IMR-90 (cell line): Measurements from ENCODE around the gene FER1L5. TPM values are rescaled to one million over a fixed set of nuclear protein-coding genes. Genes with fewer than 3 reads are reported as not detected.

Source experiments
- ATAC-seq: fragments of 200-7000 bp; cut with Tn5 transposase; 2 replicates; pipeline ENCODE4 v1.9.1; 2020; ENCODE audit warnings: low read depth, mild to moderate bottlenecking, moderate library complexity
- BruUV-seq: library from RNA; stranded (reverse); fragments of 400-500 nt; replicated peaks from 2 replicates; lab custom pipeline; 2021; lab: Mats Ljungman, UMichigan
- CTCF ChIA-PET: fragments of 300-600 bp; formaldehyde crosslinking; extraction: SDS; loops from one replicate; lab custom pipeline; 2021; ENCODE audit warnings: antibody characterized with exemption; lab: Yijun Ruan, JAX
- POLR2A ChIA-PET: fragments of 300-600 bp; sonication (Branson Sonifier 250); formaldehyde crosslinking; loops from one replicate; lab custom pipeline; 2022; ENCODE audit warnings: antibody characterized with exemption; ENCODE audit not compliant: unreplicated experiment; lab: Charles Lee
- DNase-seq: peaks from one replicate; pipeline ENCODE4 v3.0.0; 2013
- H2AFZ ChIP-seq: replicated peaks from 2 replicates; pipeline ENCODE3; 2013; ENCODE audit warnings: low read length, mild to moderate bottlenecking; ENCODE audit not compliant: poor library complexity
- H2AK5ac ChIP-seq: 2 replicates; pipeline ENCODE4 v1.6.1; 2013; ENCODE audit warnings: low read depth, low read length, inconsistent platforms
- H2AK9ac ChIP-seq: replicated peaks from 2 replicates; pipeline ENCODE3; 2013; ENCODE audit warnings: mild to moderate bottlenecking, low read depth, low read length, moderate library complexity; ENCODE audit not compliant: poor library complexity
- H2BK120ac ChIP-seq: 2 replicates; pipeline ENCODE4 v1.6.1; 2013; ENCODE audit warnings: low read depth, low read length, inconsistent platforms
- H2BK15ac ChIP-seq: 3 replicates; pipeline ENCODE4 v1.6.1; 2013; ENCODE audit warnings: low read depth, low read length, inconsistent platforms
- H2BK20ac ChIP-seq: 2 replicates; pipeline ENCODE4 v1.6.1; 2013; ENCODE audit warnings: low read depth, mild to moderate bottlenecking, inconsistent platforms, low read length, moderate library complexity
- H2BK5ac ChIP-seq: 2 replicates; pipeline ENCODE4 v1.6.1; 2013; ENCODE audit warnings: mild to moderate bottlenecking, low read depth, low read length, inconsistent platforms; ENCODE audit not compliant: poor library complexity, severe bottlenecking
- H3K14ac ChIP-seq: replicated peaks from 2 replicates; pipeline ENCODE4 v1.6.1; 2013; ENCODE audit warnings: low read depth, low read length, inconsistent platforms
- H3K18ac ChIP-seq: 2 replicates; pipeline ENCODE4 v1.6.1; 2013; ENCODE audit warnings: low read depth, low read length, control low read depth
- H3K23ac ChIP-seq: 2 replicates; pipeline ENCODE4 v1.6.1; 2013; ENCODE audit warnings: low read depth, low read length, inconsistent platforms
- H3K27ac ChIP-seq: 2 replicates; pipeline ENCODE4 v1.5.1; 2013; ENCODE audit warnings: mild to moderate bottlenecking, control low read depth, low read length; ENCODE audit not compliant: insufficient read depth
- H3K27me3 ChIP-seq: 2 replicates; pipeline ENCODE4 v1.6.1; 2013; ENCODE audit warnings: low read length; ENCODE audit not compliant: control insufficient read depth, insufficient read depth
- H3K36me3 ChIP-seq: 2 replicates; pipeline ENCODE4 v1.6.1; 2013; ENCODE audit warnings: low read length, mixed read lengths; ENCODE audit not compliant: control insufficient read depth, insufficient read depth
- H3K4ac ChIP-seq: 2 replicates; pipeline ENCODE4 v1.6.1; 2013; ENCODE audit warnings: low read depth, low read length, inconsistent platforms
- H3K4me1 ChIP-seq: 2 replicates; pipeline ENCODE4 v1.6.1; 2013; ENCODE audit warnings: low read length, mixed read lengths; ENCODE audit not compliant: control insufficient read depth, insufficient read depth
- H3K4me2 ChIP-seq: 2 replicates; pipeline ENCODE4 v1.6.1; 2013; ENCODE audit warnings: low read depth, mild to moderate bottlenecking, control low read depth, low read length, moderate library complexity
- H3K4me3 ChIP-seq: 2 replicates; pipeline ENCODE4 v1.5.1; 2013; ENCODE audit warnings: low read depth, mild to moderate bottlenecking, control low read depth, low read length, moderate library complexity; ENCODE audit not compliant: insufficient read depth
- H3K56ac ChIP-seq: 2 replicates; pipeline ENCODE4 v1.6.1; 2013; ENCODE audit warnings: low read length, inconsistent platforms; ENCODE audit not compliant: insufficient read depth; ENCODE audit errors: extremely low read depth
- H3K79me1 ChIP-seq, 2 experiments: 2 replicates each; pipeline ENCODE4 v1.6.1; 2013; ENCODE audit warnings: low read length in 2 of 2, inconsistent platforms in 1 of 2, low read depth in 1 of 2
- H3K9ac ChIP-seq: 2 replicates; pipeline ENCODE4 v1.6.1; 2013; ENCODE audit warnings: low read depth, low read length, control low read depth
- H3K9me1 ChIP-seq: 2 replicates; pipeline ENCODE4 v1.6.1; 2013; ENCODE audit warnings: low read length, inconsistent platforms; ENCODE audit not compliant: insufficient read depth
- H3K9me3 ChIP-seq: 2 replicates; pipeline ENCODE4 v1.6.1; 2013; ENCODE audit warnings: low read length; ENCODE audit not compliant: control insufficient read depth, insufficient read depth
- H4K20me1 ChIP-seq: 2 replicates; pipeline ENCODE4 v1.6.1; 2013; ENCODE audit warnings: low read length, inconsistent platforms; ENCODE audit not compliant: insufficient read depth
- H4K5ac ChIP-seq: 2 replicates; pipeline ENCODE4 v1.6.1; 2013; ENCODE audit warnings: mild to moderate bottlenecking, low read depth, low read length, control low read depth
- H4K8ac ChIP-seq, 2 experiments: 2 replicates each; pipeline ENCODE4 v1.6.1; 2013; ENCODE audit warnings: low read depth in 2 of 2, low read length in 2 of 2, control low read depth in 1 of 2, inconsistent platforms in 1 of 2
- H4K91ac ChIP-seq: 2 replicates; pipeline ENCODE4 v1.6.1; 2013; ENCODE audit warnings: low read depth, low read length, inconsistent platforms; ENCODE audit not compliant: insufficient read depth
- BHLHE40 ChIP-seq: fragments of 150-350 bp; IDR thresholded peaks from 2 replicates; pipeline ENCODE4 v1.6.1; 2016; ENCODE audit warnings: mild to moderate bottlenecking, low read depth, low read length
- CEBPB ChIP-seq: IDR thresholded peaks from 2 replicates; pipeline ENCODE4 v1.6.1; 2012; ENCODE audit warnings: low read depth, low read length, improper control_type of control experiment
- CHD1 ChIP-seq: IDR thresholded peaks from 2 replicates; pipeline ENCODE4 v1.6.1; 2012; ENCODE audit warnings: low read depth, low read length, improper control_type of control experiment
- CTCF ChIP-seq: conservative IDR thresholded peaks from 2 replicates; pipeline ENCODE4 v1.5.1; 2012; ENCODE audit warnings: mild to moderate bottlenecking, low read depth, low read length, improper control_type of control experiment
- ELK1 ChIP-seq: fragments of 150-350 bp; IDR thresholded peaks from 2 replicates; pipeline ENCODE4 v1.6.1; 2016; ENCODE audit warnings: low read depth, mild to moderate bottlenecking, low read length, moderate library complexity, borderline replicate concordance
- FOS ChIP-seq: fragments of 150-350 bp; IDR thresholded peaks from 2 replicates; pipeline ENCODE4 v1.6.1; 2016; ENCODE audit warnings: low read depth, low read length
- MAFK ChIP-seq: IDR thresholded peaks from 2 replicates; pipeline ENCODE4 v1.6.1; 2012; ENCODE audit warnings: low read depth, low read length, improper control_type of control experiment
- RFX5 ChIP-seq: IDR thresholded peaks from 2 replicates; pipeline ENCODE4 v1.8.0; 2012; ENCODE audit warnings: low read depth, mild to moderate bottlenecking, low read length, moderate library complexity
- SMC3 ChIP-seq: fragments of 150-350 bp; IDR thresholded peaks from 2 replicates; pipeline ENCODE4 v1.6.1; 2016; ENCODE audit warnings: low read depth, mild to moderate bottlenecking, antibody characterized with exemption, low read length, moderate library complexity
- WGBS, 2 experiments: methylation state at CpG; one replicate each; pipeline versions ENCODE4 v1.1.5 to v1.1.7; 2013; ENCODE audit warnings: missing lambda C conversion rate in 2 of 2; ENCODE audit not compliant: insufficient read length in 1 of 2; ENCODE audit errors: extremely low coverage in 2 of 2; 5-methylcytosine and 5-hydroxymethylcytosine counted together
- dilution Hi-C: fragments of 300-500 bp; cut with HindIII; formaldehyde crosslinking; loops from one replicate; pipeline ENCODE4 v1.14.3; 2018; ENCODE audit warnings: low sequenced_read_pairs; ENCODE audit not compliant: unreplicated experiment
- in situ Hi-C: fragments of 300-500 bp; cut with MboI; formaldehyde crosslinking; loops from 3 replicates; pipeline ENCODE4 v1.14.3; 2019; ENCODE audit warnings: low sequenced_read_pairs, inconsistent platforms, mixed read lengths
- intact Hi-C: fragments of 100-400 bp; cut with micrococcal nuclease; formaldehyde crosslinking; loops from 2 replicates; pipeline ENCODE4 v1.10.0; 2022
- polyA plus RNA-seq, 3 experiments: library from polyadenylated mRNA; depleted of rRNA; stranded (reverse); fragments of >200 nt; gene quantifications; 2 replicates each; pipeline ENCODE4 v1.2.3, GENCODE V29; 2012; ENCODE audit warnings: low replicate concordance in 1 of 3
- total RNA-seq: library from RNA; depleted of rRNA; stranded (reverse); fragments of >200 nt; gene quantifications from 2 replicates; pipeline ENCODE4 v1.2.3, GENCODE V29; 2012

The FER1L5 gene
- total and polyA plus RNA-seq, 2 of the 4 experiments (the other 2 are of a cell fraction), result 0.15 to 0.36 TPM

GRCh38 chr2:96702098-96702785 lies 59.7 kb downstream of the FER1L5 start:
- Histone ChIP-seq H4K8ac (no peak overlapping the region), H2BK20ac (no peak overlapping the region), H2BK120ac (no peak overlapping the region), H4K91ac (no peak overlapping the region), H3K18ac (no peak overlapping the region), H3K9me1 (peaks cover 12% of the 10 kb centered on the region), H3K14ac (no peak overlapping the region), H3K23ac (no peak overlapping the region), H3K4me1 (no peaks in the 10 kb centered on the region), H3K79me1 (no peaks in the 10 kb centered on the region; a peak in 1 of 4 replicates), H3K36me3 (peaks cover 24% of the 10 kb centered on the region), H3K4ac (no peak overlapping the region), H3K9me3 (no peaks in the 10 kb centered on the region), H2AK9ac (no peak overlapping the region), H3K56ac (no peak overlapping the region), H3K27me3 (no peaks in the 10 kb centered on the region), H2BK15ac (no peak overlapping the region), H4K20me1 (no peaks in the 10 kb centered on the region), H4K5ac (no peak overlapping the region), H2AK5ac (no peak overlapping the region), H3K4me2 (no peak overlapping the region), H2BK5ac (no peak overlapping the region), H3K27ac (no peak overlapping the region), H3K4me3 (no peak overlapping the region), H3K9ac (no peak overlapping the region), H2AFZ (no peak overlapping the region)
- in situ Hi-C loops (no loop called here), dilution Hi-C loops (no loop called here), intact Hi-C loops (no loop called here)
- DNase-seq, result no peak
- no peak for ATAC-seq
- TF ChIP-seq SMC3 (no peak), BHLHE40 (no peak), ELK1 (no peak), RFX5 (no peak), CHD1 (no peak), CEBPB (no peak), FOS (no peak), MAFK (no peak), CTCF (no peak)
- BruUV-seq, result no TSS peak
- ChIA-PET POLR2A (no interaction called here), CTCF (no interaction called here)
- WGBS, 2 experiments, result 100% methylated on average over 1 of the region's 17 CpGs; no CpG with 5 or more reads in 1 of the 2 experiments
